ENCODE measurements around the gene GASK1A.

GASK1A gene

GRCh38 chr3:43025423-43025822, 46.3 kb downstream of the GASK1A start:
- TF ChIP-seq ZNF274 (IDR thresholded peaks at IDR 0.05; ENCODE audit: low read depth, low read length), result no peak
- no peak overlapping the region for H3K4me3 ChIP-seq (ENCODE audit: low read length)

DNA sequence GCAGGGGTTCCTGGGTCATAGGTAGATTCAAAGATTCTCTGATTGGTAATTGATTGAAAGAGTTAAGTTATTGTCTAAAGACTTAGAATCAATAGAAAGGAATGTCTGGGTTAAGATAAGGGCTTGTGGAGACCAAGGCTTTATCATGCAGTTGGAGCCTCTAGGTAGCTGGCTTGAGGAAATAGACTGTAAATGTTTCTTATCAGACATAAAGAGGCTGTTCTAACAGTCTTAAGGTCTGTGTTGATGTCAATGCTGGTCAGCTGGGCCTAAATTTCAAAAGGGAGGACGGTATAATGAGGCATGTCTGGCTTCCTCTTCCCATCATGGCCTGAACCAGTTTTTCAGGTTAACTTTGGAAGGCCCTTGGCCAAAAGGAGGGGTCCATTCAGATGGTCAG, 48.9 kb downstream of the GASK1A start:
- no peak overlapping the region for H3K4me3 ChIP-seq (ENCODE audit: low read length)
- TF ChIP-seq ZNF274 (IDR thresholded peaks at IDR 0.05; ENCODE audit: low read depth, low read length), result no peak

GRCh38 chr3:43028678-43029490, 49.8 kb downstream of the GASK1A start:
- H3K4me3 ChIP-seq (ENCODE audit: low read length), result no peak overlapping the region
- TF ChIP-seq ZNF274 (IDR thresholded peaks at IDR 0.05; ENCODE audit: low read depth, low read length), result no peak

GRCh38 chr3:43030162-43030935, 51.2 kb downstream of the GASK1A start:
- H3K4me3 ChIP-seq (ENCODE audit: low read length), result no peak overlapping the region
- no peak for TF ChIP-seq ZNF274 (IDR thresholded peaks at IDR 0.05; ENCODE audit: low read depth, low read length)

DNA sequence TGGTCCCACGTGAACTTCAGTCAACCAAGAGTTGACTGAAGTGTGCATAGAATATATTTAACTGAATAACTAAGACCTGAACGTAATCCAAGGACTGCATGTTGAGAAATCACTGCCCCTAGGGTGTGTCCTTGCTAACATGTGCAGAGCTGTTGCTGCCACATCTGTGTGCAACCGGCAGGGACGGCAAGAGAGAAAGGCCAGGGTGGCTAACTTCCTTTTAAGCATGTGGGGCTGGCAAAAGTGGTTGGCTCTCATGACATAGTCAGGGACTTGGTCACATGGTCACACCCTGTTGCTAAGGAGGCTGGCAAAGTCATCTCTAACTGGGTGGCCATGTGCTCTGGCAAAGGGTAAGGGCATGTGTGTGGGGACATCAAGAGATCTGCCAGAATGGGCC, 52.4 kb downstream of the GASK1A start:
- no peak for TF ChIP-seq ZNF274 (IDR thresholded peaks at IDR 0.05; ENCODE audit: low read depth, low read length)
- H3K4me3 ChIP-seq (ENCODE audit: low read length), result no peak overlapping the region

DNA sequence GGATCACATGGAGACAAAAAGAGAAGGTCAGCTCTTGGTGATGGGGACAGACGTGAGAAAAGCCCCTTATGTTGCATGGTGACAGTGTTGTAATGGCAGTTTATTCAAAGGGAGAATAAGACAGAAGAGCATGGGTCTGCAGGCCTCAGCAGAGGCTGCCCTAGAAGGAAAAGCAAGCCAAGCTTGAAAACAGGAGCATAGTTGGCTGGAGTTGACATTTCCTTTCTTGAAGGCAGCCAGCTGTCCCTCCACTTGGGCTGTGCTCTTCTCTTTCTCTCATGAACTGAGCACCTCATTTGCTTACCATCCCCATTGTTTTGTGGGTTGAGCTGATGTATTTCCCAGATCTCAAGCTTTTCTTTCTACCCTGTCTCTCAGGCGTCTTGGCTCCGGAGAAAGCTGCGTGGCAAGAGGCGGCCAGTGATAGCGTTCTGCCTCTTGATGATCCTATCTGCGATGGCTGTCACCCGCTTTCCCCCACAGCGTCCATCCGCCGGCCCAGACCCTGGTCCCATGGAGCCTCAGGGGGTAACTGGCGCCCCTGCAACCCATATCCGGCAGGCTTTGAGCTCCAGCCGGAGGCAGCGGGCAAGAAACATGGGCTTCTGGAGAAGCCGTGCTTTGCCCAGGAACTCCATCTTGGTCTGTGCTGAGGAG, 52.9 kb downstream of the GASK1A start:
- no peak for TF ChIP-seq ZNF274 (IDR thresholded peaks at IDR 0.05; ENCODE audit: low read depth, low read length)
- no peak overlapping the region for H3K4me3 ChIP-seq (ENCODE audit: low read length)

DNA sequence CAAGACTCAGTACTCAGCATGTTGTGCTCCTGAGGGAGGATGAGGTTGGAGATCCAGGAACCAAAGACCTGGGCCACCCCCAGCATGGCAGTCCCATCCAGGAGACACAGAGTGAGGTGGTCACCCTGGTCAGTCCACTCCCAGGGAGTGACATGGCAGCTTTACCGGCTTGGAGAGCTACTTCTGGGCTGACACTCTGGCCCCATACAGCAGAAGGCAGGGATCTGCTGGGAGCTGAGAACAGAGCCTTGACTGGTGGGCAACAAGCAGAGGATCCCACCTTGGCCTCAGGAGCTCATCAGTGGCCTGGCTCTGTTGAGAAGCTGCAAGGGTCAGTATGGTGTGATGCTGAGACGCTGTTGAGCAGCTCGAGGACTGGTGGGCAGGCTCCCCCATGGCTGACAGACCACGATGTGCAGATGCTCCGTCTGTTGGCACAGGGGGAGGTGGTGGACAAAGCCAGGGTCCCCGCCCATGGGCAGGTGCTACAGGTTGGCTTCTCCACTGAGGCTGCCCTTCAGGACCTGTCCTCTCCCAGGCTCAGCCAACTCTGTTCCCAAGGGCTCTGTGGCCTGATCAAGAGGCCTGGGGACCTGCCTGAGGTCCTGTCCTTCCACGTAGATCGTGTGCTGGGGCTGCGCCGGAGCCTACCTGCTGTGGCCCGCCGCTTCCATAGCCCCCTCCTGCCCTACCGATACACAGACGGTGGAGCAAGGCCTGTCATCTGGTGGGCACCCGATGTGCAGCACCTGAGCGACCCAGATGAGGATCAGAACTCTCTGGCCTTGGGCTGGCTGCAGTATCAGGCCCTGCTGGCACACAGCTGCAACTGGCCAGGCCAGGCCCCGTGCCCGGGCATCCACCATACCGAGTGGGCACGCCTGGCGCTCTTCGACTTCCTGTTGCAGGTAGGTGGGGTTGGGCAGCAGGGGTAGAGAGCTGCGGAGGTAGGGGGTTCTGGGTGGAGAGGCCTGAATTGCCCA, 53.8 kb downstream of the GASK1A start:
- no peak for TF ChIP-seq ZNF274 (IDR thresholded peaks at IDR 0.05; ENCODE audit: low read depth, low read length)

GRCh38 chr3:43034200-43034599, 55.1 kb downstream of the GASK1A start:
- H3K4me3 ChIP-seq (ENCODE audit: low read length), result no peak overlapping the region
- TF ChIP-seq ZNF274 (IDR thresholded peaks at IDR 0.05; ENCODE audit: low read depth, low read length), result no peak

More for the DNA sequence above, 53.8 kb downstream of the GASK1A start:
- H3K4me3 ChIP-seq (ENCODE audit: low read length), result no peak overlapping the region

DNA sequence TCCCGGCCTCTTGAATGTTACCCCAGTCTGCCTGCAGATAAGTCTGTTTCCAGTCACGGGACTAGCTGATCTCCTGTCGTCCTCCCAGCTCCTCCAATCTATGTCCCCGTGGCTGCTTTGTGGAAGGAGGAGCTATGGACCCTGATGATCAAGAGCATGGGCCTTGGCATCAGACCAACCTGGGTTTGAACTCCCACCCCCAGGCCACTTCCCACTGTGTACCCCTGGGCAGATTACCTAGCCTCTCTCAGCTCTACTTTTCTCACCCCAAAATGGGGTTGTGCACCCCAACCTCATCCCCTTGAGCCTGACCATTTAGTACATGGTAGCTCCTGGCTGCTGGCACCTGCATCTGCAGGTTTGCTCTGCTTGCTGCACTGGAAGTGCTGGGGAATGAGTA, 55.8 kb downstream of the GASK1A start:
- no peak for TF ChIP-seq ZNF274 (IDR thresholded peaks at IDR 0.05; ENCODE audit: low read depth, low read length)
- H3K4me3 ChIP-seq (ENCODE audit: low read length), result no peak overlapping the region

GRCh38 chr3:43035801-43036365, 56.8 kb downstream of the GASK1A start:
- no peak overlapping the region for H3K4me3 ChIP-seq (ENCODE audit: low read length)
- TF ChIP-seq ZNF274 (IDR thresholded peaks at IDR 0.05; ENCODE audit: low read depth, low read length), result no peak

DNA sequence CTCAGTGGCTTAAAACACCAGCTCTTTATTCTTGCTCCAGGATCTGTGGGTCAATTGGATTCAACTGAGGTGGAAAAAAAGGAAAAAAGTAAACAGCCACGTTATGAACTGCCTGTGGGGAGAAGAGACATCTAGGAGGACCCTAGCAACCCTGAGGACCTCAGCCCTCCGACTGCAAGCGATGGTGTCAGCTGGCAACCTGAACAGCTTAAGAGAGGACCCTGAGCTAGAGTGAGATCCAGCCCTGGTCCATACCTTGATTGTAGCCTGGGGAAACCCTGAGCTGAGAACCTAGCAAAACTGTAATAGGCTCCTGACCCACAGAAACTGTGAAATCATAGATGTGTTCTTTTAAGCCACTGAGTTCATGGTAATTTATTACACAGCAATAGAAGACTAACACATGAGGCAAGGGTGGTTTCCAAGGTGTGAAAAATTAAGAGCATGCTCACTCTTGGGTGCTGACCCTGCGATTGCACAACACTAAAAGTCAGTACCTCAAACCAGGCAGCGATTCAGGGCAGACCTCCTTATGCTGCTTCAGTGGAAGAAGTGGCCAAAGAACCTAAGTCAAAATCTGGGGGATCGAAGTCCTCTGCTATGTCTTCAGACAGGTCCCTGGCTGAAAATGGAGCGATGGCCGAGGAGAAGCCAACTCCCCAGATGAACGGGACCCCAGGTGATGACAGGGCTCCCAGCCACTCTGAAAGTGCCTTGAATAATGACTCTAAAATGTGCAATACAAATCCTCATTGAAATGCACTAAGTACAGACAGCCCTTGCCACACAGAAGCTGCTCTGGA, 57.7 kb downstream of the GASK1A start:
- H3K4me3 ChIP-seq (ENCODE audit: low read length), result no peak overlapping the region
- TF ChIP-seq ZNF274 (IDR thresholded peaks at IDR 0.05; ENCODE audit: low read depth, low read length), result no peak

DNA sequence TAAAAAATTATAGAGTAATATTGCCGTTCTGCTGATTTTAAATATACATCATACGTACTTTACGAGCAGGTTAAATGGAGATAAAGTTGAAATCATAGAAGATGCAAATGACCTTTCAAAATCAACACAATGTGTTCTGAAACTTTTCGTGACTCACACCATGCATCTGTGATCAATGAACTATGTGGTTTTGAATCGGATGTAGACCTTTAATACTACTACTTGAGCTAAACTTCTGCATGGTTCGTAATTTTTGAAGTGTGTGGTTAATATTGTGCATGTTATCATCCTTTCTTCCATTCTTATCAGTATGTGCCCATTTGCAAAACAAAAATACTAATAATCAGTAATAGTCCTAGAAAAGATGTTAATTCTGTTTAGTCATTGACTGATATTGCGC, 58.9 kb downstream of the GASK1A start:
- no peak overlapping the region for H3K4me3 ChIP-seq (ENCODE audit: low read length)
- TF ChIP-seq ZNF274 (IDR thresholded peaks at IDR 0.05; ENCODE audit: low read depth, low read length), result no peak

All from GM08714 (cell line).